Myocyte (in vitro differentiated cells): ENCODE results near the gene CEP170B. TPM values are rescaled to one million over a fixed set of nuclear protein-coding genes. Genes with fewer than 3 reads are reported as not detected.
"Not testable (repeated sequence)": the region's sequence is repeated elsewhere in the genome, so short reads cannot be mapped to it uniquely, and the experiment has no call there.

Source experiments
- DNase-seq: peaks from one replicate; pipeline ENCODE4 v3.0.0-alpha.2; 2012; ENCODE audit warnings: low read depth
- total RNA-seq: library from RNA; depleted of rRNA; stranded (reverse); fragments of >200 nt; gene quantifications from 2 replicates; pipeline ENCODE4 v1.2.3, GENCODE V29; 2014

The CEP170B gene
- total RNA-seq, 1 donor from 2014 or later = 45.5 TPM

DNA sequence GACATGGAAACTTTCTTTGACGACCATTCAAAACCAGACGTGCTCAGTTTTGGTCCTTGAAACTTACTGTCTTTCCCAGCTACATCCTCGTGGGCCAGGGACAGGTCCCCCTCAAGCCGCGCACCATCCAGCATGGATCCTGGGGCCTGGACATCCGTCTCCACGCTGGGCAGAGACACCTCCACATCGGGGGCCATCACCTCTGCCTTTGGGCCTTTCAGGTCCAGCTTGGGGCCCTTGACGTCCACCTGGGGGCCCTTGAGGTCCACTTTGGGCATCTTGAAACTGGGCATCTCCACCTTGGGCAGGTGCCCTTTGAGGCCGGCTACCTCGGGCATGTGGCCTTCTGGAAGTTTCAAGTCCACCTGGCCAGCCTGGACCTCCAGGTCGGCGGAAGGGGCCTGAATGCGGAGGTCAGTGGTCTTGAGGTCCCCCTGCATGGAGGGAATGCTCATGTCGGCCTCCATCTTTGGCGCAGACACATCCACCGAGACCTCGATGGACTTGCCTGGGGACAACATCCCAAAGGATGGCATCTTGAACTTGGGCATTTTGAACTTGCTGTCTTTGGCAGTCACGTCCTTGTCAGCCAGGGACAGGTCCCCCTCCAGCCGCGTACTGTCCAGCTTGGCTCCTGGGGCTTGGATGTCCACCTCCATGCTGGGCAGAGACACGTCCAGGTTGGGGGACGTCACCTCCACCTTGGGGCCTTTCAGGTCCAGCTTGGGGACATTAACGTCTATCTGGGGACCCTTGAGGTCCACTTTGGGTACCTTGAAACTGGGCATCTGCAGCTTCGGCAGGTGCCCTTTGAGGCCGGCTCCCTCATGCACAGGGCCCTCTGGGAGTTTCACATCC is 76.7 kb downstream of the CEP170B start:
- no peak for DNase-seq

DNA sequence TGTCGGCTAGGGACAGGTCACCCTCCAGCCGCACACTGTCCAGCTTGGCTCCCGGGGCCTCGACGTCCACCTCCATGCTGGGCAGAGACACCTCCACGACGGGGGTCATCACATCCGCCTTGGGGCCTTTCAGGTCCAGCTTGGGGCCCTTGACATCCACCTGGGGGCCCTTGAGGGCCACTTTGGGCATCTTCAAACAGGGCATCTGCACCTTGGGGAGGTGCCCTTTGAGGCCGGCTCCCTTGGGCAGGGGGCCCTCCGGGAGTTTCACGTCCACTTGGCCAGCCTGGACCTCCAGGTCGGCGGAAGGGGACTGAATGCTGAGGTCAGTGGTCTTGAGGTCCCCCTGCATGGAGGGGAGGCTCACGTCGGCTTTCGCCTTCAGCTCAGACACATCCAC is 77.5 kb downstream of the CEP170B start:
- DNase-seq = no peak

DNA sequence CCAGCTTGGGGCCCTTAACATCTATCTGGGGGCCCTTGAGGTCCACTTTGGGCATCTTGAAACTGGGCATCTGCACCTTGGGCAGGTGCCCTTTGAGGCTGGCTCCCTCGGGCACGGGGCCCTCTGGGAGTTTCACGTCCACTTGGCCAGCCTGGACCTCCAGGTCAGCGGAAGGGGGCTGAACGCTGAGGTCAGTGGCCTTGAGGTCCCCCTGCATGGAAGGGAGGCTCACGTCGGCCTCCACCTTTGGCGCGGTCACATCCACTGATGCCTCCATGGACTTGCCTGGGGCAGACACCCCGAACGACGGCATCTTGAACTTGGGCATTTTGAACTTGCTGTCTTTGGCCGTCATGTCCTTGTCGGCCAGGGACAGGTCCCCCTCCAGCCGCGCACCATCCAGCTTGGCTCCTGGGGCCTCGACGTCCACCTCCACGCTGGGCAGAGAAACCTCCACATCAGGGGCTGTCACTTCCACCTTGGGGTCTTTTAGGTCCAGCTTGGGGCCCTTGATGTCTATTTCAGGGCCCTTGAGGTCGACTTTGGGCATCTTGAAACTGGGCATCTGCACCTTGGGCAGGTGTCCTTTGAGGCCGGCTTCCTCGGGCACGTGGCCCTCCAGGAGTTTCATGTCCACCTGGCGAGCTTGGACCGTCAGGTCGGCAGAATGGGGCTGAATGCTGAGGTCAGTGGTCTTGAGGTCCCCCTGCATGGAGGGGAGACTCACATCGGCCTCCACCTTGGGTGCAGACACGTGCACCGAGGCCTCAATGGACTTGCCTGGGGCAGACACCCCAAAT is 78.3 kb downstream of the CEP170B start:
- DNase-seq = not testable (repeated sequence)

DNA sequence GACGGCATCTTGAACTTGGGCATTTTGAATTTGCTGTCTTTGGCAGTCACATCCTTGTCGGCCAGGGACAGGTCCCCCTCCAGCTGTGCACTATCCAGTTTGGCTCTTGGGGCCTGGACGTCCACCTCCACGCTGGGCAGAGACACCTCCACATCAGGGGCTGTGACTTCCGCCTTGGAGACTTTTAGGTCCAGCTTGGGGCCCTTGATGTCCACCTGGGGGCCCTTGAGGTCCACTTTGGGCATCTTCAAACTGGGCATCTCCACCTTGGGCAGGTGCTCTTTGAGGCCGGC is 78.9 kb downstream of the CEP170B start:
- not testable (repeated sequence) for DNase-seq

DNA sequence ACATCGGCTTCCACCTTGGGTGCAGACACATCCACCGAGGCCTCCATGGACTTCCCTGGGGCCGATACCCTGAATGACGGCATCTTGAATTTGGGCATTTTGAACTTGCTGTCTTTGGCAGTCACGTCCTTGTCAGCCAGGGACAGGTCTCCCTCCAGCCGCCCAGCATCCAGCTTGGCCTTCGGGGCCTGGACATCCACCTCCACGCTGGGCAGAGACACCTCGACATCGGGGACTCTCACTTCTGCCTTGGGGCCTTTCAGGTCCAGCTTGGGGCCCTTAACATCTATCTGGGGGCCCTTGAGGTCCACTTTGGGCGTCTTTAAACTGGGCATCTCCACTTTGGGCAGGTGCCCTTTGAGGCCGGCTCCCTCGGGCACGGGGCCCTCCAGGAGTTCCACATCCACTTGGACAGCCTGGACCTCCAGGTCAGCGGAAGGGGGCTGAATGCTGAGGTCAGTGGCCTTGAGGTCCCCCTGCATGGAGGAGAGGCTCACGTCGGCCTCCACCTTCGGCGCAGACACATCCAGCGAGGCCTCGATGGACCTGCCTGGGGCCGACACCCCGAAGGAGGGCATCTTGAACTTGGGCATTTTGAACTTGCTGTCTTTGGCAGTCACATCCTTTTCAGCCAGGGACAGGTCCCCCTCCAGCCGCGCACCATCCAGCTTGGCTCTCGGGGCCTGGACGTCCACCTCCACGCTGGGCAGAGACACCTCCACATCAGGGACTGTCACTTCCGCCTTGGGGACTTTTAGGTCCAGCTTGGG is 79.6 kb downstream of the CEP170B start:
- not testable (repeated sequence) for DNase-seq

DNA sequence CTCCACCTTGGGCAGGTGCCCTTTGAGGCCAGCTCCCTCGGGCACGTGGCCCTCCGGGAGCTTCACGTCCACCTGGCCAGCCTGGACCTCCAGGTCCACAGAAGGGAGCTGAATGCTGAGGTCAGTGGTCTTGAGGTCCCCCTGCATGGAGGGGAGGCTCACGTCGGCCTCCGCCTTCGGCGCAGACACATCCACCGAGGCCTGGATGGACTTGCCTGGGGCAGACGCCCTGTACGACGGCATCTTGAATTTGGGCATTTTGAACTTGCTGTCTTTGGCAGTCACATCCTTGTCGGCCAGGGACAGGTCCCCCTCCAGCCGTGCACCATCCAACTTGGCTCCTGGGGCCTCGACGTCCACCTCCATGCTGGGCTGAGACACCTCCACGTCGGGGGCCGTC is 80.2 kb downstream of the CEP170B start:
- DNase-seq = not testable (repeated sequence)

Other genes starting within 250 kb of the CEP170B start
- gene INF2, start 175.7 kb upstream of the CEP170B start, total RNA-seq = 87.3 and 113 TPM in 2 replicates
- gene ADSS1, start 141.0 kb upstream of the CEP170B start, total RNA-seq = 11.2 and 20.2 TPM in 2 replicates
- 173 and 212 TPM in 2 replicates for gene SIVA1, start 112.1 kb upstream of the CEP170B start, total RNA-seq
- gene AKT1, start 69.5 kb upstream of the CEP170B start, total RNA-seq = 128 and 136 TPM in 2 replicates
- gene ZBTB42, start 64.2 kb upstream of the CEP170B start, total RNA-seq = 7.6 TPM in 2 replicates
- gene PLD4, start 59.6 kb downstream of the CEP170B start, total RNA-seq = 0.10 TPM in 1 of 2 replicates, not detected in the other
- gene AHNAK2, start 113.1 kb downstream of the CEP170B start, total RNA-seq = 150 and 229 TPM in 2 replicates
- 10.6 and 13.2 TPM in 2 replicates for gene CLBA1, start 120.5 kb downstream of the CEP170B start, total RNA-seq
- 12.9 and 15.9 TPM in 2 replicates for gene CDCA4, start 155.8 kb downstream of the CEP170B start, total RNA-seq
- gene GPR132, start 200.2 kb downstream of the CEP170B start, total RNA-seq = not detected in 2 replicates